ENCODE measurements around the gene LAD1. TPM values are rescaled to one million over a fixed set of nuclear protein-coding genes. Genes with fewer than 3 reads are reported as not detected.

Gene LAD1
- total RNA-seq, 1 experiment from 2014 or later, result 30.1 TPM

DNA sequence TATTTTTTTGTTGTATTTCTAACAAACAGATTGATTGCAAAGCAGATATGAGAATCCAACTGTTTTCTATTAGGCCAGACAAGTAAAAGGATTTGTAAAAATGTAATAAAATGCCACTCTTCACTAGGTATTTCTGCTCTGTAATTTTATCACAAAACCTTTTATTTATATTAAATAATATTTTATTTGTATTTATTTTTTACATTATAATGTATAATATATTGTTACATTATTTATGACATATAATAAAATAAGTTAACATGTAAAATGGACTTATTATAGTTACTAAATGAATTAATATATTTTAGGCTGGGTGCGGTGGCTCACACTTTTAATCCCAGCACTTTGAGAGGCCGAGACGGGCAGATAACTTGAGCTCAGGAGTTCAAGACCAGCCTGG, 35.1 kb upstream of the LAD1 start:
- H3K27me3 Mint-ChIP-seq (ENCODE audit: low read depth), result peaks cover 5% of the 10 kb centered on the region
- Histone ChIP-seq H2BK20ac (ENCODE audit: low read depth, low read length, poor library complexity, severe bottlenecking) (no peak overlapping the region), H2BK5ac (ENCODE audit: insufficient read length, low read length) (no peak overlapping the region), H3K4me1 (ENCODE audit: insufficient read depth, low read length) (no peaks in the 10 kb centered on the region; the same call in 1 of the 2 replicates), H3K18ac (ENCODE audit: insufficient read length, low read depth, low read length) (no peak overlapping the region), H3K27ac (ENCODE audit: insufficient read length, low read depth, low read length) (no peak overlapping the region), H3K9me3 (ENCODE audit: control insufficient read depth, low read depth, low read length) (no peaks in the 10 kb centered on the region), H3K56ac (ENCODE audit: insufficient read length, low read depth, low read length) (no peak overlapping the region), H2BK12ac (ENCODE audit: insufficient read length, low read depth, low read length) (no peak overlapping the region), H2BK15ac (ENCODE audit: low read depth, low read length) (no peak overlapping the region), H3K14ac (ENCODE audit: insufficient read depth, low read length) (no peak overlapping the region), H4K91ac (ENCODE audit: insufficient read length, low read depth, low read length) (no peak overlapping the region), H2BK120ac (ENCODE audit: low read depth, low read length, poor library complexity, severe bottlenecking) (no peak overlapping the region), H3K4me2 (ENCODE audit: insufficient read depth, insufficient read length, low read length) (no peak overlapping the region), H3K9ac (ENCODE audit: extremely low read depth, insufficient read length, low read length) (no peak overlapping the region), H2AFZ (ENCODE audit: low read length) (no peak overlapping the region), H3K27me3 (ENCODE audit: insufficient read depth, low read length) (no peaks in the 10 kb centered on the region), H3K23ac (ENCODE audit: insufficient read length, low read depth, low read length) (no peak overlapping the region), H4K5ac (ENCODE audit: insufficient read length, low read depth, low read length) (no peak overlapping the region), H3K23me2 (ENCODE audit: insufficient read length, low read depth, low read length, poor library complexity, severe bottlenecking) (no peaks in the 10 kb centered on the region), H4K20me1 (ENCODE audit: control insufficient read depth, insufficient read depth, insufficient read length) (no peaks in the 10 kb centered on the region), H3K79me1 (ENCODE audit: insufficient read depth, low read depth, low read length, poor library complexity, severe bottlenecking) (no peaks in the 10 kb centered on the region), H4K8ac (replicated peaks; ENCODE audit: insufficient read length, low read depth, low read length) (no peak overlapping the region), H3T11ph (ENCODE audit: low read length) (no peak overlapping the region), H3K4ac (ENCODE audit: low read depth, low read length) (no peak overlapping the region), H2AK5ac (ENCODE audit: insufficient read length, low read length) (no peak overlapping the region), H3K79me2 (ENCODE audit: insufficient read depth, low read length) (no peaks in the 10 kb centered on the region)
- WGBS (ENCODE audit: extremely low coverage, insufficient read length, low lambda C conversion rate), result no CpG with 5 or more reads among the region's 3 CpGs
- no peak overlapping the region for H3K27ac Mint-ChIP-seq
- DNase-seq, result no peak
- H3K9me3 Mint-ChIP-seq, result no peaks in the 10 kb centered on the region
- TF ChIP-seq, protein P1, sequence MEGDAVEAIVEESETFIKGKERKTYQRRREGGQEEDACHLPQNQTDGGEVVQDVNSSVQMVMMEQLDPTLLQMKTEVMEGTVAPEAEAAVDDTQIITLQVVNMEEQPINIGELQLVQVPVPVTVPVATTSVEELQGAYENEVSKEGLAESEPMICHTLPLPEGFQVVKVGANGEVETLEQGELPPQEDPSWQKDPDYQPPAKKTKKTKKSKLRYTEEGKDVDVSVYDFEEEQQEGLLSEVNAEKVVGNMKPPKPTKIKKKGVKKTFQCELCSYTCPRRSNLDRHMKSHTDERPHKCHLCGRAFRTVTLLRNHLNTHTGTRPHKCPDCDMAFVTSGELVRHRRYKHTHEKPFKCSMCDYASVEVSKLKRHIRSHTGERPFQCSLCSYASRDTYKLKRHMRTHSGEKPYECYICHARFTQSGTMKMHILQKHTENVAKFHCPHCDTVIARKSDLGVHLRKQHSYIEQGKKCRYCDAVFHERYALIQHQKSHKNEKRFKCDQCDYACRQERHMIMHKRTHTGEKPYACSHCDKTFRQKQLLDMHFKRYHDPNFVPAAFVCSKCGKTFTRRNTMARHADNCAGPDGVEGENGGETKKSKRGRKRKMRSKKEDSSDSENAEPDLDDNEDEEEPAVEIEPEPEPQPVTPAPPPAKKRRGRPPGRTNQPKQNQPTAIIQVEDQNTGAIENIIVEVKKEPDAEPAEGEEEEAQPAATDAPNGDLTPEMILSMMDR (conservative IDR thresholded peaks at IDR 0.05), result no peak
- no peak overlapping the region for H3K4me3 Mint-ChIP-seq
- no peaks in the 10 kb centered on the region for H3K36me3 Mint-ChIP-seq (ENCODE audit: insufficient read depth in 1 of 3, low read depth in 3 of 3)
- H3K4me1 Mint-ChIP-seq, result peaks cover 12 to 16% of the 10 kb centered on the region in 2 experiments
